GM06990 (cell line): Measurements from ENCODE around the gene MAML2.
A peak's percentile ranks its signal among the peaks of the same experiment; 100 is the strongest.

Experiments used
- DNase-seq: peaks from one replicate; pipeline ENCODE4 v3.0.0-alpha.2; 2011; ENCODE audit not compliant: insufficient read length; ENCODE audit errors: extremely low read depth
- H3K27me3 ChIP-seq: replicated peaks from 2 replicates; pipeline ENCODE4 v1.6.0; 2011; ENCODE audit warnings: low read length; ENCODE audit not compliant: control insufficient read depth, insufficient read depth
- H3K36me3 ChIP-seq: 2 replicates; pipeline ENCODE4 v1.5.1; 2011; ENCODE audit warnings: low read length; ENCODE audit not compliant: control insufficient read depth, insufficient read depth
- H3K4me3 ChIP-seq: replicated peaks from 2 replicates; pipeline ENCODE4 v1.5.1; 2011; ENCODE audit warnings: low read depth, mild to moderate bottlenecking, control low read depth, low read length
- CTCF ChIP-seq: IDR thresholded peaks from 2 replicates; pipeline ENCODE4 v1.5.1; 2011; ENCODE audit warnings: low read length, control low read depth, mild to moderate bottlenecking, inconsistent platforms; ENCODE audit not compliant: insufficient read depth, poor library complexity, severe bottlenecking

Gene MAML2

GRCh38 chr11:96342961-96343711 is at the start of gene MAML2:
MAML2 (minus strand) TSS chr11:96343195; CDS start chr11:96341895, 1,300 bp downstream.
- peak; percentile 87 for DNase-seq
- peak within 1 kb of the TSS; percentile 85 for H3K4me3 ChIP-seq
- TF ChIP-seq CTCF = peak; percentile 94
- no peaks in the 10 kb centered on the region for H3K36me3 ChIP-seq
- H3K27me3 ChIP-seq = no peaks in the 10 kb centered on the region

- no peaks in the 10 kb centered on the region for H3K36me3 ChIP-seq
- DNase-seq = no peak
- H3K27me3 ChIP-seq = no peaks in the 10 kb centered on the region
- H3K4me3 ChIP-seq = no peak overlapping the region
- no peak for TF ChIP-seq CTCF
Observed at GRCh38 chr11:96391698-96392307, 48.8 kb upstream of the MAML2 start.

- Histone ChIP-seq H3K27me3 (no peaks in the 10 kb centered on the region), H3K4me3 (peak overlapping the region; percentile 73), H3K36me3 (no peaks in the 10 kb centered on the region)
- TF ChIP-seq CTCF = no peak
- no peak for DNase-seq
Observed at GRCh38 chr11:96390488-96390792, 47.4 kb upstream of the MAML2 start.

GRCh38 chr11:96389720-96390487 is 46.9 kb upstream of the MAML2 start, which contains the start of the genes CCDC82 and JRKL:
CCDC82 (minus strand) TSS chr11:96389912; CDS start chr11:96384747, 5,165 bp downstream.
JRKL (plus strand) TSS chr11:96390013; CDS start chr11:96390650, 637 bp downstream.
- no peaks in the 10 kb centered on the region for H3K36me3 ChIP-seq
- TF ChIP-seq CTCF = no peak
- peak within 1 kb of the TSS; percentile 73 for H3K4me3 ChIP-seq
- peak; percentile 96 for DNase-seq
- H3K27me3 ChIP-seq = no peaks in the 10 kb centered on the region

- TF ChIP-seq CTCF = no peak
- Histone ChIP-seq H3K36me3 (no peaks in the 10 kb centered on the region), H3K4me3 (peak overlapping the region; percentile 73), H3K27me3 (no peaks in the 10 kb centered on the region)
- no peak for DNase-seq
Observed at GRCh38 chr11:96388891-96389719, 46.1 kb upstream of the MAML2 start.
